ENCODE results near the gene GALNT2. TPM values are rescaled to one million over a fixed set of nuclear protein-coding genes. Genes with fewer than 3 reads are reported as not detected.

GALNT2 gene
- total and polyA plus RNA-seq, 10 donors, result 7.9 to 44.8 (median 36.9) TPM

DNA sequence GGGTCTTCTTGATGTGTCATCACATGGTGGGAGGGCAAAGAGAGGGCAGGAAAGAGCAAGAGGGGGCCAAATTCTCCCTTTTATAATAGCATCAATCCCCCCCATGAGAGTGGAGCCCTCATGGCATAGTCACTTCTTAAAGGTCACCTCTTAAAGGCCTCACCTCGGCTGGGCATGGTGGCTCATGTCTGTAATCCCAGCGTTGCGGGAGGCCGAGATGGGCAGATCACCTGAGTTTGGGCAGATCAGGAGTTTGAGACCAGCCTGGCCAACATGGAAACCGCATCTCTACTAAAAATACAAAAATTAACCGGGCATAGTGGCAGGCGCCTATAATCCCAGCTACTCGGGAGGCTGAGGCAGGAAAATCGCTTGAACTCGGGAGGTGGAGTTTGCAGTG lies 189.0 kb downstream of the GALNT2 start:
- no peak for DNase-seq
- WGBS, 5 donors, result 96 to 99% (median 97%) methylated on average over 10 of the region's 10 CpGs
- no peaks in the 10 kb centered on the region for H3K27me3 ChIP-seq (replicated peaks in 1 of 7)
- H3K4me3 ChIP-seq, result no peak overlapping the region
- TF ChIP-seq, protein P1, sequence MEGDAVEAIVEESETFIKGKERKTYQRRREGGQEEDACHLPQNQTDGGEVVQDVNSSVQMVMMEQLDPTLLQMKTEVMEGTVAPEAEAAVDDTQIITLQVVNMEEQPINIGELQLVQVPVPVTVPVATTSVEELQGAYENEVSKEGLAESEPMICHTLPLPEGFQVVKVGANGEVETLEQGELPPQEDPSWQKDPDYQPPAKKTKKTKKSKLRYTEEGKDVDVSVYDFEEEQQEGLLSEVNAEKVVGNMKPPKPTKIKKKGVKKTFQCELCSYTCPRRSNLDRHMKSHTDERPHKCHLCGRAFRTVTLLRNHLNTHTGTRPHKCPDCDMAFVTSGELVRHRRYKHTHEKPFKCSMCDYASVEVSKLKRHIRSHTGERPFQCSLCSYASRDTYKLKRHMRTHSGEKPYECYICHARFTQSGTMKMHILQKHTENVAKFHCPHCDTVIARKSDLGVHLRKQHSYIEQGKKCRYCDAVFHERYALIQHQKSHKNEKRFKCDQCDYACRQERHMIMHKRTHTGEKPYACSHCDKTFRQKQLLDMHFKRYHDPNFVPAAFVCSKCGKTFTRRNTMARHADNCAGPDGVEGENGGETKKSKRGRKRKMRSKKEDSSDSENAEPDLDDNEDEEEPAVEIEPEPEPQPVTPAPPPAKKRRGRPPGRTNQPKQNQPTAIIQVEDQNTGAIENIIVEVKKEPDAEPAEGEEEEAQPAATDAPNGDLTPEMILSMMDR (IDR thresholded peaks at IDR 0.05 in 8 of 11, conservative IDR thresholded peaks at IDR 0.05 in 3 of 11), result no peak
- TF ChIP-seq POLR2AphosphoS5 (IDR thresholded peaks at IDR 0.05), result no peak
- no peak for TF ChIP-seq POLR2A (IDR thresholded peaks at IDR 0.05)
- H3K9me3 ChIP-seq, result no peaks in the 10 kb centered on the region
- no peaks in the 10 kb centered on the region for H3K4me1 ChIP-seq
- intact Hi-C loops (cut with DNase I; ENCODE audit: low total_unique reads), result no loop called here
- peaks cover 0 to 89% (median 11%) of the 10 kb centered on the region in 6 donors for H3K36me3 ChIP-seq
- H3K27ac ChIP-seq, result no peak overlapping the region

GRCh38 chr1:230256896-230257295 lies 189.9 kb downstream of the GALNT2 start:
- Histone ChIP-seq H3K4me3 (no peak overlapping the region), H3K36me3 (peaks cover 0 to 85% (median 12%) of the 10 kb centered on the region in 6 donors), H3K4me1 (no peaks in the 10 kb centered on the region), H3K27ac (no peak overlapping the region), H3K27me3 (replicated peaks in 1 of 7) (no peaks in the 10 kb centered on the region), H3K9me3 (no peaks in the 10 kb centered on the region)
- DNase-seq, result no peak
- intact Hi-C loops (cut with DNase I; ENCODE audit: low total_unique reads), result no loop called here
- 91 to 96% (median 93%) methylated on average over 6 of the region's 6 CpGs for WGBS, 5 donors
- TF ChIP-seq, protein P1 (IDR thresholded peaks at IDR 0.05 in 8 of 11, conservative IDR thresholded peaks at IDR 0.05 in 3 of 11), result no peak
- TF ChIP-seq POLR2AphosphoS5 (IDR thresholded peaks at IDR 0.05), result no peak

DNA sequence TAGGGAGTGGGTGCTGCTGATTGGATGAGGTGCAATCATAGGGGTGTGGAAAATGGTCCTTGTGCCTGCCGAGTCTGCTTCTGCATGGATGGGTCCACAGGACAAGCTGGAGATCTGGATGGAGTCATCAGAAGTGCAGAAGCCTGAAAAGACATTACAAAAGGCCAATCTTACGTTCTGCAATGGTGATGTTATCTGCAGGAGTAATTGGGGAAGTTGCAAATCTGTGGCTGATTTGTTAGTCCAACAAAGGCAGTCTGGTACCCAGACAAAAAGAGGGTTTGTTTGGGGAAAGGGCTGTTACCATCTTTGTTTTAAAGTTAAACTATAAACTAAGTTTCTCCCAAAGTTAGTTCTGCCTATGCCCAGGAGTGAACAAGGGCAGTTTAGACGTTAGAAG lies 192.6 kb downstream of the GALNT2 start:
- Histone ChIP-seq H3K27me3 (replicated peaks in 1 of 7) (no peaks in the 10 kb centered on the region), H3K4me1 (no peaks in the 10 kb centered on the region), H3K36me3 (peaks cover 0 to 85% (median 35%) of the 10 kb centered on the region in 6 donors), H3K4me3 (no peak overlapping the region), H3K9me3 (no peaks in the 10 kb centered on the region), H3K27ac (no peak overlapping the region)
- TF ChIP-seq, protein P1 (IDR thresholded peaks at IDR 0.05 in 8 of 11, conservative IDR thresholded peaks at IDR 0.05 in 3 of 11), result no peak
- no peak for TF ChIP-seq POLR2AphosphoS5 (IDR thresholded peaks at IDR 0.05)
- TF ChIP-seq POLR2A (IDR thresholded peaks at IDR 0.05), result no peak
- 82 to 90% (median 86%) methylated on average over 3 of the region's 3 CpGs for WGBS, 5 donors
- DNase-seq, result no peak
- intact Hi-C loops (cut with DNase I; ENCODE audit: low total_unique reads), result no loop called here

DNA sequence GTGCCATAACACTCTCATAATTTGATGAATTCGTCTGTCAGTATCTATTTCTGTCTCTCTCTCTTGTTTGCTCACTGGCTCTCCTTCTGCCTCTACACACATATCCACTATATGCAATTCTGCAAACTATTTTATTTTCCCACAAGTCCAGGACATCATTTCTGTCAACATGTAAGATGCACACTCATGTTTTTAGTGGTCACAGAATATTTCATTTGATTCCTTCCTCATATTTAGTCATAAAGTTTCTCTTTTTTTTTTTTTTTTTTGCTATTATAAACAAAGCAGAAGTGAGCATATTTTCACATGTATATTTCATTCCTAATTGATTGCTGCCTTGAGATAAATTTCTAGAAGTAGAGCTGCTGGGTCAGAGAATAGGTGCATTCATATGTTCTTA lies 193.8 kb downstream of the GALNT2 start:
- intact Hi-C loops (cut with DNase I; ENCODE audit: low total_unique reads), result no loop called here
- no peak for TF ChIP-seq POLR2AphosphoS5 (IDR thresholded peaks at IDR 0.05)
- no peak for TF ChIP-seq POLR2A (IDR thresholded peaks at IDR 0.05)
- TF ChIP-seq, protein P1 (IDR thresholded peaks at IDR 0.05 in 8 of 11, conservative IDR thresholded peaks at IDR 0.05 in 3 of 11), result no peak
- DNase-seq, result no peak
- no peak overlapping the region for H3K4me3 ChIP-seq
- no peaks in the 10 kb centered on the region for H3K4me1 ChIP-seq
- peaks cover 0 to 85% (median 39%) of the 10 kb centered on the region in 6 donors for H3K36me3 ChIP-seq
- WGBS, 5 donors, result 63 to 76% (median 68%) methylated on average over 1 of the region's 1 CpG
- H3K9me3 ChIP-seq, result no peaks in the 10 kb centered on the region
- no peaks in the 10 kb centered on the region for H3K27me3 ChIP-seq (replicated peaks in 1 of 7)
- H3K27ac ChIP-seq, result no peak overlapping the region

Data from spleen (tissue), 11 donors.